Stimulated activated CD8-positive, alpha-beta memory T cell treated with anti-CD3 and anti-CD28 coated beads, Interleukin-4, amount 100 ng/mL, for 4 hours (primary cell): Measurements from ENCODE around the gene VGLL2.

Experiments
- DNase-seq, 2 donors: peaks; one replicate each; pipeline ENCODE4 v3.0.0-alpha.2; 2020; ENCODE audit warnings: low read depth in 2 of 2, low spot score in 1 of 2

The VGLL2 gene

GRCh38 chr6:117317261-117317660 is 51.9 kb downstream of the VGLL2 start:
- DNase-seq, result no peak
